HG02678 (cell line): ENCODE measurements around the gene CHST2.

Experiments
- ATAC-seq: cut with Tn5 transposase; IDR thresholded peaks from one replicate; pipeline ENCODE4 v1.9.1; 2021; ENCODE audit warnings: mild to moderate bottlenecking, moderate library complexity; ENCODE audit not compliant: unreplicated experiment

The CHST2 gene

DNA sequence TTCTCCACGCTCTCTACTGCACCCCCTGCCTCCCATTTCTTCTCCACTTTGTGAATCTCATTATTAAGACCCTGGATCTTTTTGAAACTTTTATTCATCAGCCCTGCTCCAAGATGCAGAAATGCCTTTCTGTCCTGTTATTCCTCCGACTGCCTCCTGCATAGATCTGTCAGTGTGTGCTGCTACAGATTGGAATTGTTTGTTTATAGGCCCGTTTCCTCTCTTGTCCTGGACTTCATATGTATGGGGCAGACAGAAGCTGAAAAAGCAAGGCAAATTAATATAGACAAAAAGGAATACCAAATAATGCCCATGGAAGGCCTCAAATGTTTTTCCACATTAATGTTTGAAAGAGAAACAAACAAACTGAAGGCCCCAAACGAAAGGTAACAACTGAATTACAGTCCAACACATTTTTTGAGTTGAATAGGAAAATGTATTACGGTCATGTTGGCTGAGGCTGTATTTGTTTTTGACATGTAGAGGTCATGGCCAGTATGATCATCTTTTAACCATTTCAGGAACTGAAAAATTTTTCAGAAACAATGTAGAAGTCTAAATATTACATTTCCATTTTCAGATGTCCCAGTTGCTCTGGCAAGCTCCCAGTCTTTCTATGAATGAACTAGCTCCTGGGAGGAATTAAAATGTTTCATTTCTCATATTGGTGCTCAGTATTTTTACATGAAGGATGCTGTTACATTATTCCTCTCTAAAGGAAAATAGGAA, 8.8 kb downstream of the CHST2 start:
- ATAC-seq = no peak

- ATAC-seq = no peak
Measured at GRCh38 chr3:143132246-143132980, 12.8 kb downstream of the CHST2 start.

- no peak for ATAC-seq
Measured at GRCh38 chr3:143134471-143134870, 14.9 kb downstream of the CHST2 start.

- no peak for ATAC-seq
Measured at GRCh38 chr3:143135150-143135549, 15.6 kb downstream of the CHST2 start.

DNA sequence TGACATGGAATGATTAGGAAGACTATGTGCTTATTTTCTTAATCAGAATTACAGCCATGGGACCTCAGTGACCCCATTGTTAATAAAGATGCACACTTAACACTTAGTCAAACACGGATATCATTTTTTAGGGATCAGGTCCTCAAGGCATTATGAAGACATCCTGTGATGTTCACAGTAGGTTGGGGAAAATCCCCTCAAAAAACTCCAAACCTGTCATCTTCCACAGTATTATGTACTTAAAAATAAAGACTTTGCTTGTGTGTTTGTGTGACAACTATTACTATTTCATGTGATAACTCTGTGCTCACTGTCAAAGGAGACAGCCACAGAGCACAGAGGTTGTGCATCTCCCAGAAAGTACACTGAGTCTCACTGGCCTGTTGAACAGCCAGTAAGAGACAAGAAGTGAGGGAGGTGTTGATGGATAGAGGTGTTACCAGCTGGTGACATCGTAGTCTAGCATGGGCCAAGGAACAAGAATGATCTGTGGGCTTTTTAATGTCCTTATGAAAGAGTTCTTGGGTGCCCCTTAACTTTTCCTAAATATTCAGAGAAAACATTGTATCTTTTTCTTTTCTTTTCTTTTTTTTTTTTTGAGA, 18.0 kb downstream of the CHST2 start:
- ATAC-seq = no peak

DNA sequence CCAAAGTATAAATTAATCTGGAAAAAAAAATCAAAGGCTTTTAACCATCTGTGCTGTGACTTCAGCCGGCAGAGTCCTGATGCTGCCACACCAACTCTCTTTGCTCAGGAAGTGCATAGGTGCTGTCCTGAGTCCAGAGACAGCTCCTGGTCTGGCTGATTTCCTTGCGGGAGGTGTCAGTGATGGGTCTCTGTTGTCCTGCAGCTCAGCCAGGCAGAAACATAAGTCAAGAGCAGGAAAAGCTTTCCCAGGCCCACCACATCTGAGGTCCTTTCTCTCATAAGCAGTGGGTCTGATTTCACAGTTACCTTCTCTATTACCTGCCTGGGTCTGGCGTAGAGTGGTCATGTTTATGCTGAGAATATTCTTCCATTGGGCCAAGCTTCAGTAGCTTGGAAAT, 19.4 kb downstream of the CHST2 start:
- no peak for ATAC-seq

GRCh38 chr3:143139762-143140161, 20.2 kb downstream of the CHST2 start:
- ATAC-seq = no peak

DNA sequence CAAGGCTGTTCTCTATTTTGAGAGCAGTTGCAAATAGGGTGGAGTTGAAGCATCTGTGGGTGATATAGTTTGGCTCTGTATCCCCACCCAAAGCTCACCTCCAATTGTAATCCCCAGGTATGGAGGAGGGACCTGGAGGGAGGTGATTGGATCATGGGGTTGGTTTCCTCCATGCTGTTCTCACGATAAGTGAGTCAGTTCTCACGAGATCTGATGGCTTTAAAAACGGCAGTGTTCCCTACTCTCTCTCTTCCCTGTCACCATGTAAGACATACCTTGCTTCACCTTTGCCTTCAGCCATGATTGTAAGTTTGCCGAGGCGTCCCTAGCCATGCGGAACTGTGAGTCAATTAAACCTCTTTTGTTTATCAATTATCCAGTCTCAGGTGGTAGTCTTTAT, 21.0 kb downstream of the CHST2 start:
- ATAC-seq = no peak

DNA sequence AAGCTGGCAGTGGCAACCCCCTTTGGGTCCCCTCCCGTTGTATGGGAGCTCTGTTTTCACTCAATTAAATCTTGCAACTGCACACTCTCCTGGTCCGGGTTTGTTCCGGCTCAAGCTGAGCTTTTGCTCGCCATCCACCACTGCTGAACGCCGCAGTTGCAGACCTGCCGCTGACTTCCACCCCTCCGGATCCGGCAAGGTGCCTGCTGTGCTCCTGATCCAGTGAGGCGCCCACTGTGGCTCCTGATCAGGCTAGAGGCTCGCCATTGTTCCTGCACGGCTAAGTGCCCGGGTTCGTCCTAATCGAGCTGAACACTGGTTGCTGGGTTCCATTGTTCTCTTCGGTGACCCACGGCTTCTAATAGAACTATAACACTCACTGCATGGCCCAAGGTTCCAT, 22.8 kb downstream of the CHST2 start:
- ATAC-seq = no peak

DNA sequence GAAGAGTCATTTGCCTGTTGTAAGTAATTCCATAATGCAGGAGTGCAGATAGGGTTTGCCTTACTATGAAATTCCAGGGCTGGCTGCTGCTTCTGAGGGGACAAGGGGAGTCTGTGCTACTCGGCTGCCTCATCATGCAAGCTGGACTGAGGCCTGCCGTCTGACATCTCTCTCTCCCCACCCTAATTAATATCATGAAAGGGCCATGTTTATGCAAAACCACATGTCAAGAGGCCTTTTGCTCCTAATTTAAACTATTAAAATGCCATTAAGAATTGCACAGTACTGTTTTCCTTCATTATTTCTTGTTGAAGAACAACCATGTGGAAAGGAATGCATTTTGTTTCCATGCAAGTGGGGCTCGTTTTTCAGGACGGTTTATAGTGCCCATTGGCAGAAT, 26.3 kb downstream of the CHST2 start:
- no peak for ATAC-seq

DNA sequence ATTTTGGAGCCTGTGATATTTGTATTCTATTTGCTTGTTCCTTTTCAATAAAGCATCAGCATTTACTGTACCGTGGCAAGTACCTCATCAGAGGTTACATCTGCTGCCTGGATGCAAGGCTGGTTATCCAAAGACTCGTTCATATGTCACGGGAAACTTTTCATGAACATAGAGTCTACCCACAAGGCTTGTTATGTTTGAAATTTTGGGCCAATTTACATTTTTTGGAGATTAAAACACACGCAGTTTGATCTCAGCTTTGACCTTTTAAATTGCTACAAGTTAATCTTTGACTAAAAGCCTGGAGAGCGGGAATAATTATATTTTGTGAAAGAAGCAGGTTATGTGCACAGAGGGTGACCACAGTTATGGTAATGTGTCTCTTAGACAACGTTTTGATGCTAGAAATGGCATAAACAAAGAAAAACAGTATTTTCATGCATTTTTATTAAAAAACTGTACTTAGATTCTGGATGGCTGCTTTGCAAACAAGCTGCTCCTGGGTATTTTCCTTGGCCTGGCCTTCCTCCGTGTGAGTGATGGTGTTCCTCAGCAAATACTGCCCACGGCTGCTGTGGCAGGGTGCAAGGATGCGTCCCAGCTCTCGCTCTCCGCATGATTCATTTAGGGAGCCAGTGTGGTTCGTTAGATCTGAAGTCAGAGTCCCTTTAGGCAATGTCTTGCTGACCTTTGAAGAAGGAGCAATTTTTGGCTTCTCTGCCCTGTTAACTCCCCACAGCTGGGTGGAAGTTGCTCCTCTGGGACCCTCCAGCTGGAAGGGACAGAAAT, 27.1 kb downstream of the CHST2 start:
- ATAC-seq = no peak

- ATAC-seq = no peak
Measured at GRCh38 chr3:143147707-143148106, 28.1 kb downstream of the CHST2 start.

- no peak for ATAC-seq
Measured at GRCh38 chr3:143150071-143150470, 30.5 kb downstream of the CHST2 start.

DNA sequence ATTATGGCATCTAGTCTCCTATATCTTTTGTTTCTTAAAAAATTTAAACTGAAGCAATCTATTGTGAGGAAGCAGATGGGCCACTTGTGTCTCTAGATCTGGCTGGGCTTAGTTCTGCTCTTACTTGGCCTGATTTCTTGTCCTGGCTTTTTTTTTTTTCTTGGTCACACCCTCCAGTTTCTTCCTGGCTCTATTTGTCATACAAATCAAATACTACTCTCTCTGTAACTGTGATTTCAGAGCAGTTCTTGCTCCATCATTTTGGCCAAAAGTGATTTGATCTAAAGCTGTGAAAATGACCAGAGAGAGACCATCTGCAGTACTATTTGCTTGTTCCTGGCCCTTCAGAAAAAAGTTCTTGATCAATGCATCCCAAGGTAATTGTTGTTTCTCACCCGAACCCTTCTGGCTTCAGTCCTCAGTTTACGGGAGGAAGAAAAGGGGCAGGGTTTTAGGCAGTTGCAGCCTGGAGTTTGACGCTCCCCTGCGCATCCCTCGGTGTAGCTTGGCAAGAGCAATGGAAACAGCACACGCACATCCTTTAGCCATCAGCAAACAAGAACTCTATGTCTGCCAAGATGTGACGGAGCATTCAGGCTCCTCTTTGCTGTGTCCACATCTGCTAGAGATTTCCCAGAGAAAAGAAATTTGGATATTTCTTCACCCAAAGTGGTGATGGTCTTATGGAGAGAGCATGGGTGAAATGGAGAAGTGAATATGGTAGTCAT, 31.6 kb downstream of the CHST2 start:
- ATAC-seq = no peak

DNA sequence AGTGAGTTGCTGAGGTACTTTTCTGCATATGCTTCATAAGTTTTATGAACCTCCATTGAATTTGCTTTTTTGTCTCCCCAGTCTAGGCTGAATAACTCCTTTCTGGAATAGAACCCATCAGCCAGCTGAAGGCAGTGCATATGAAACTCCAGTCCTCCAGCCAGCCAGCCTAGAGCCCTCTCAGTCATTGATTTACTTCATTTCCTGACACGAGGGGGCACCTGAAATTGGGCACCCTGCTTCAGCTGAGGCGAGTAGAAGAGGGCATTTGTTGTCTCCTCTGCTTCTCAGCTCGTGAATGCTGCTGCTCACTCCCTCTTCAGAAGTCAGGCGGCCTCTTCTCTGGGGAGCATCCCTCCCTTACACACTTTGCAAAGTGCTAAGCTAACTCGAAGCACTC, 32.5 kb downstream of the CHST2 start:
- ATAC-seq = no peak

DNA sequence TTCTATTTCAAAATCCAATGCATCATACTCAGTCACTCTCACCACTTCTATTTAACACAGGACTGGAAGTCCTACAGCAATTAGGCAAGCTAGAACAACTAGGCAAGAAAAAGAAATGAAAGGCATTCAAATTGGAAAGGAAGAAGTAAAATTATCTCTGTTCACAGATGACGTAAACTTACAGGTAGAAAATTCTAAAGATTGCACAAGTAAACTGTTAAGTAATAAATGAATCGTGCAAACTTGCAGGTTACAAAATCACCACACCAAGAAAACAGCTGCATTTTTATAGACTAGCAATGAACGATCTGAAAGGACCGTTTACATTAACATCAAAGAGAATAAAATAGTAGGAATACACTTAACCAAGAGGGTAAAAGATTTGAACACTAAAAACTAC, 36.2 kb downstream of the CHST2 start:
- ATAC-seq = no peak

- ATAC-seq = peak; percentile 83
Measured at GRCh38 chr3:143158014-143158988, 38.7 kb downstream of the CHST2 start.

DNA sequence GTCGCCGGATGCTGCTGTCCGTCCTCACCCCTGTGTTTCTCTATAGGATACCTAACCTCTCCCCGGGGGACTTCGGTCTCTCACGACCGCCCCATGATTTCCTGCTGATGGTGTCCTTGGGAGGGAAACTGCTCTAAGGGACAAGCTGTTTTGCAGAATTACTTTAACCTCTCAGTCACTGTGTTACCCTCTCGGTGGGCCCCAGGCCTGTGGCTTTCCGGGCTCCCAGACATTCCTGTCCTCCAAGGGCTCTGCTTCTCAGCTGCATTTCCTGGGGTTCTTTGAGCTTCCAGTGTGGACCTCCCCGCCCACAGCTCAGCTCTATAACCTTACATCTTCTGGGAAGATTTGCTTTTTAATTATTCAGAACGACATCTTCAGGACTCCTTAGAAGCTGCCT, 40.9 kb downstream of the CHST2 start:
- ATAC-seq = no peak

- no peak for ATAC-seq
Measured at GRCh38 chr3:143163562-143164100, 44.1 kb downstream of the CHST2 start.
